ENCODE measurements around the gene MMP20. TPM values are rescaled to one million over a fixed set of nuclear protein-coding genes. Genes with fewer than 3 reads are reported as not detected.

Gene MMP20
- total and polyA plus RNA-seq, 2 experiments from 2014 or later: not detected

GRCh38 chr11:102561636-102562035, 63.5 kb downstream of the MMP20 start:
- Histone ChIP-seq H3K9ac (no peak overlapping the region), H3K4me3 (no peak overlapping the region), H3K4me1 (ENCODE audit: insufficient read depth) (peaks cover 13% of the 10 kb centered on the region), H3K27me3 (replicated peaks; ENCODE audit: insufficient read depth) (0 out of 2 replicates have a peak, but pooled peaks cover 3% of the 10 kb centered on the region), H3F3A (ENCODE audit: insufficient read depth) (peaks cover 4% of the 10 kb centered on the region), H3K4me2 (ENCODE audit: unreplicated experiment) (no peak overlapping the region), H3K9me2 (ENCODE audit: insufficient read depth) (no peaks in the 10 kb centered on the region), H2AFZ (no peak overlapping the region), H3K27ac (no peak overlapping the region), H3K79me2 (ENCODE audit: insufficient read depth) (no peaks in the 10 kb centered on the region), H3K36me3 (ENCODE audit: low read depth) (no peaks in the 10 kb centered on the region), H4K20me1 (ENCODE audit: insufficient read depth) (no peaks in the 10 kb centered on the region), H3K9me3 (ENCODE audit: low read depth) (no peaks in the 10 kb centered on the region)
- in situ Hi-C loops (cut with MboI): no loop called here
- TF ChIP-seq EZH2phosphoT487 (IDR thresholded peaks at IDR 0.05; ENCODE audit: insufficient read depth, low read depth): no peak
- no peak for TF ChIP-seq EZH2 (IDR thresholded peaks at IDR 0.05; ENCODE audit: insufficient read depth, poor library complexity, severe bottlenecking)
- DNase-seq: no peak

GRCh38 chr11:102560555-102561011, 64.5 kb downstream of the MMP20 start:
- Histone ChIP-seq H3F3A (ENCODE audit: insufficient read depth) (peaks cover 4% of the 10 kb centered on the region), H3K4me2 (ENCODE audit: unreplicated experiment) (peak overlapping the region; percentile 95), H2AFZ (peak overlapping the region; percentile 66), H3K9me2 (ENCODE audit: insufficient read depth) (no peaks in the 10 kb centered on the region), H4K20me1 (ENCODE audit: insufficient read depth) (no peaks in the 10 kb centered on the region), H3K4me3 (peak overlapping the region; percentile 71), H3K79me2 (ENCODE audit: insufficient read depth) (no peaks in the 10 kb centered on the region), H3K4me1 (ENCODE audit: insufficient read depth) (peaks cover 13% of the 10 kb centered on the region), H3K9ac (peak overlapping the region; percentile 51), H3K36me3 (ENCODE audit: low read depth) (no peaks in the 10 kb centered on the region), H3K27me3 (replicated peaks; ENCODE audit: insufficient read depth) (0 out of 2 replicates have a peak, but pooled peaks cover 3% of the 10 kb centered on the region), H3K9me3 (ENCODE audit: low read depth) (no peaks in the 10 kb centered on the region), H3K27ac (0 out of 2 replicates have a peak overlapping the region, but pooled peaks have one; percentile 18)
- peak; percentile 68 for DNase-seq
- WGBS, 2 experiments (ENCODE audit: low coverage in 1 of 2, low lambda C conversion rate in 2 of 2, missing lambda C conversion rate in 2 of 2): 5 to 7% methylated on average over 6 of the region's 6 CpGs
- in situ Hi-C loops (cut with MboI): no loop called here
- no peak for TF ChIP-seq EZH2phosphoT487 (IDR thresholded peaks at IDR 0.05; ENCODE audit: insufficient read depth, low read depth)
- TF ChIP-seq EZH2 (IDR thresholded peaks at IDR 0.05; ENCODE audit: insufficient read depth, poor library complexity, severe bottlenecking): no peak

- H3K4me3 ChIP-seq: 0 out of 2 replicates have a peak overlapping the region, but pooled peaks have one; percentile 71
- H3K9ac ChIP-seq: no peak overlapping the region
- 0 out of 2 replicates have a peak, but pooled peaks cover 3% of the 10 kb centered on the region for H3K27me3 ChIP-seq (replicated peaks; ENCODE audit: insufficient read depth)
Measured at GRCh38 chr11:102559839-102560238, 65.3 kb downstream of the MMP20 start.

GRCh38 chr11:102555091-102555490, 70.0 kb downstream of the MMP20 start:
- Histone ChIP-seq H4K20me1 (ENCODE audit: insufficient read depth) (no peaks in the 10 kb centered on the region), H3K27ac (no peak overlapping the region), H3K36me3 (ENCODE audit: low read depth) (no peaks in the 10 kb centered on the region), H3K9me2 (ENCODE audit: insufficient read depth) (no peaks in the 10 kb centered on the region), H3K27me3 (replicated peaks; ENCODE audit: insufficient read depth) (no peaks in the 10 kb centered on the region), H3F3A (ENCODE audit: insufficient read depth) (no peaks in the 10 kb centered on the region), H3K4me3 (no peak overlapping the region), H3K4me1 (ENCODE audit: insufficient read depth) (peaks cover 2% of the 10 kb centered on the region), H3K79me2 (ENCODE audit: insufficient read depth) (no peaks in the 10 kb centered on the region), H3K4me2 (ENCODE audit: unreplicated experiment) (no peak overlapping the region), H3K9me3 (ENCODE audit: low read depth) (no peaks in the 10 kb centered on the region), H3K9ac (no peak overlapping the region), H2AFZ (no peak overlapping the region)
- no peak for DNase-seq
- no peak for TF ChIP-seq EZH2phosphoT487 (IDR thresholded peaks at IDR 0.05; ENCODE audit: insufficient read depth, low read depth)
- TF ChIP-seq EZH2 (IDR thresholded peaks at IDR 0.05; ENCODE audit: insufficient read depth, poor library complexity, severe bottlenecking): no peak
- 61 to 68% methylated on average over 3 of the region's 3 CpGs for WGBS, 2 experiments (ENCODE audit: low coverage in 1 of 2, low lambda C conversion rate in 2 of 2, missing lambda C conversion rate in 2 of 2)
- in situ Hi-C loops (cut with MboI): no loop called here

More at GRCh38 chr11:102559839-102560238, 65.3 kb downstream of the MMP20 start:
- in situ Hi-C loops (cut with MboI): no loop called here
- H4K20me1 ChIP-seq (ENCODE audit: insufficient read depth): no peaks in the 10 kb centered on the region
- DNase-seq: no peak
- H3K4me1 ChIP-seq (ENCODE audit: insufficient read depth): peaks cover 13% of the 10 kb centered on the region
- peaks cover 4% of the 10 kb centered on the region for H3F3A ChIP-seq (ENCODE audit: insufficient read depth)
- no peak overlapping the region for H3K27ac ChIP-seq
- H3K9me2 ChIP-seq (ENCODE audit: insufficient read depth): no peaks in the 10 kb centered on the region
- no peaks in the 10 kb centered on the region for H3K9me3 ChIP-seq (ENCODE audit: low read depth)
- H3K4me2 ChIP-seq (ENCODE audit: unreplicated experiment): peak overlapping the region; percentile 95
- no peaks in the 10 kb centered on the region for H3K36me3 ChIP-seq (ENCODE audit: low read depth)
- TF ChIP-seq EZH2 (IDR thresholded peaks at IDR 0.05; ENCODE audit: insufficient read depth, poor library complexity, severe bottlenecking) (no peak), EZH2phosphoT487 (IDR thresholded peaks at IDR 0.05; ENCODE audit: insufficient read depth, low read depth) (no peak)
- no peaks in the 10 kb centered on the region for H3K79me2 ChIP-seq (ENCODE audit: insufficient read depth)
- no peak overlapping the region for H2AFZ ChIP-seq

GRCh38 chr11:102553835-102554282, 71.3 kb downstream of the MMP20 start:
- no peak overlapping the region for H3K4me3 ChIP-seq
- no peaks in the 10 kb centered on the region for H3K9me3 ChIP-seq (ENCODE audit: low read depth)
- H3K4me1 ChIP-seq (ENCODE audit: insufficient read depth): no peaks in the 10 kb centered on the region
- no peaks in the 10 kb centered on the region for H3K9me2 ChIP-seq (ENCODE audit: insufficient read depth)
- DNase-seq: no peak
- in situ Hi-C loops (cut with MboI): no loop called here
- H3K27ac ChIP-seq: no peak overlapping the region
- no peaks in the 10 kb centered on the region for H3F3A ChIP-seq (ENCODE audit: insufficient read depth)
- no peak overlapping the region for H3K4me2 ChIP-seq (ENCODE audit: unreplicated experiment)
- H4K20me1 ChIP-seq (ENCODE audit: insufficient read depth): no peaks in the 10 kb centered on the region
- H3K79me2 ChIP-seq (ENCODE audit: insufficient read depth): no peaks in the 10 kb centered on the region
- H3K9ac ChIP-seq: no peak overlapping the region
- H3K36me3 ChIP-seq (ENCODE audit: low read depth): no peaks in the 10 kb centered on the region
- no peak overlapping the region for H2AFZ ChIP-seq
- TF ChIP-seq EZH2 (IDR thresholded peaks at IDR 0.05; ENCODE audit: insufficient read depth, poor library complexity, severe bottlenecking): no peak
- TF ChIP-seq EZH2phosphoT487 (IDR thresholded peaks at IDR 0.05; ENCODE audit: insufficient read depth, low read depth): no peak
- 84 to 92% methylated on average over 5 of the region's 5 CpGs for WGBS, 2 experiments (ENCODE audit: low coverage in 1 of 2, low lambda C conversion rate in 2 of 2, missing lambda C conversion rate in 2 of 2)
- no peaks in the 10 kb centered on the region for H3K27me3 ChIP-seq (replicated peaks; ENCODE audit: insufficient read depth)
